Measurements from ENCODE around the gene NME7.
A peak's percentile ranks its signal among the peaks of the same experiment; 100 is the strongest.

NME7 gene

GRCh38 chr1:169329383-169329782 is 38.2 kb downstream of the NME7 start:
- H3K4me3 ChIP-seq (ENCODE audit: low read depth, low read length): no peak overlapping the region
- TF ChIP-seq CTCF (IDR thresholded peaks at IDR 0.05; ENCODE audit: low read depth, low read length, missing control alignments): no peak
- no peak for DNase-seq (ENCODE audit: low read depth)
- in situ Hi-C loops (cut with HindIII; ENCODE audit: low sequenced_read_pairs): loop anchor here (25.0 kb wide), 1 partner anchor 717 kb away; no protein-coding TSS in a partner anchor

GRCh38 chr1:169327875-169328274 is 39.7 kb downstream of the NME7 start:
- no peak for TF ChIP-seq CTCF (IDR thresholded peaks at IDR 0.05; ENCODE audit: low read depth, low read length, missing control alignments)
- no peak overlapping the region for H3K4me3 ChIP-seq (ENCODE audit: low read depth, low read length)
- in situ Hi-C loops (cut with HindIII; ENCODE audit: low sequenced_read_pairs): loop anchor here (25.0 kb wide), 1 partner anchor 716 kb away; no protein-coding TSS in a partner anchor
- DNase-seq (ENCODE audit: low read depth): no peak

GRCh38 chr1:169326956-169327268 is 40.7 kb downstream of the NME7 start:
- no peak overlapping the region for H3K4me3 ChIP-seq (ENCODE audit: low read depth, low read length)
- in situ Hi-C loops (cut with HindIII; ENCODE audit: low sequenced_read_pairs): loop anchor here (25.0 kb wide), 1 partner anchor 715 kb away; no protein-coding TSS in a partner anchor
- TF ChIP-seq CTCF (IDR thresholded peaks at IDR 0.05; ENCODE audit: low read depth, low read length, missing control alignments): no peak
- DNase-seq (ENCODE audit: low read depth): peak; percentile 16

- DNase-seq (ENCODE audit: low read depth): no peak
- H3K4me3 ChIP-seq (ENCODE audit: low read depth, low read length): no peak overlapping the region
- TF ChIP-seq CTCF (IDR thresholded peaks at IDR 0.05; ENCODE audit: low read depth, low read length, missing control alignments): no peak
- in situ Hi-C loops (cut with HindIII; ENCODE audit: low sequenced_read_pairs): loop anchor here (25.0 kb wide), 1 partner anchor 714 kb away; no protein-coding TSS in a partner anchor
These were observed 41.2 kb downstream of the NME7 start for GRCh38 chr1:169326261-169326955.

- no peak for TF ChIP-seq CTCF (IDR thresholded peaks at IDR 0.05; ENCODE audit: low read depth, low read length, missing control alignments)
- DNase-seq (ENCODE audit: low read depth): no peak
- in situ Hi-C loops (cut with HindIII; ENCODE audit: low sequenced_read_pairs): loop anchor here (25.0 kb wide), 1 partner anchor 713 kb away; no protein-coding TSS in a partner anchor
- no peak overlapping the region for H3K4me3 ChIP-seq (ENCODE audit: low read depth, low read length)
These were observed 42.5 kb downstream of the NME7 start for GRCh38 chr1:169325117-169325516.

GRCh38 chr1:169322138-169322537 is 45.5 kb downstream of the NME7 start:
- no peak for TF ChIP-seq CTCF (IDR thresholded peaks at IDR 0.05; ENCODE audit: low read depth, low read length, missing control alignments)
- DNase-seq (ENCODE audit: low read depth): no peak
- no peak overlapping the region for H3K4me3 ChIP-seq (ENCODE audit: low read depth, low read length)
- in situ Hi-C loops (cut with HindIII; ENCODE audit: low sequenced_read_pairs): no loop called here

Measured in astrocyte of the cerebellum (primary cell).